ENCODE data around the gene HOXC9. TPM values are rescaled to one million over a fixed set of nuclear protein-coding genes. Genes with fewer than 3 reads are reported as not detected.

The HOXC9 gene
- polyA plus RNA-seq, 12 donors, result 0.33 to 3.2 (median 0.72) TPM; not detected in 2

DNA sequence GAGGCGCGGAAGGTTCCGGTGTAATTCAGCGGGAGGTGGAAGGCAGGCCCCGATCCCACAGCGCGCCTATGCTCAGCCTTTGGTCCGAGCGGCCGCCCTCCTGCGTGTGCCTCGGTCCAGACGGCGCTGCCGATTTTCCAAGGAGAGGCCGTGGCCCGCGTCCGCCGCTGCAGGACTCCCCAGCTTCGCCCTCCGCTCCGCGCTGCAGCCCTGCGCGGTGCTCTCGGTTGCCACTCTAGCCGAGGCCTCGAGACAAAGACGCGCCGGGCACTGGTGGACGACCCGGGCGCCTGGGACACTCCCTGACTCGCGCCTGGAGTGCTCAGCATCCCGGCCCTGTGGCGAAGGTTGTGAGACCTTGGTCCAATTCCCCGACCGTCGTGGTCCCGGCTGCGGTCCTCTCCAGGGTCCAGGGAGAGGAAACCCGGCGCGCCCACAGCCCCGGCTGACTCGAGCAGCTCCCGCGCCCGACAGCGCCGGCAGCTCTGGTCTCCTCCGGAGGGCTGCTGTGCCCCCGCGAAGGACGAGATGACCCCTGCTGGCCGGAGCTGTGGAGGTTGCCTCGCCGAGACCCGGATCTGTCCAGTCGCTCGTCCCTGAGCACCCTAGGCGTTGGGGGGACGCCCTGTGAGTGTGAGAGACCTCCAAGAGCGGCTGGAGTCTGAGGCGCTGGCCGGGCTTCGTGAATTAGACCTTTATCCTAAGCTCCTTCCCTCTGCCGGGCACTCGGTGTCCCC is 38.8 kb upstream of the HOXC9 start:
- no peak for DNase-seq

DNA sequence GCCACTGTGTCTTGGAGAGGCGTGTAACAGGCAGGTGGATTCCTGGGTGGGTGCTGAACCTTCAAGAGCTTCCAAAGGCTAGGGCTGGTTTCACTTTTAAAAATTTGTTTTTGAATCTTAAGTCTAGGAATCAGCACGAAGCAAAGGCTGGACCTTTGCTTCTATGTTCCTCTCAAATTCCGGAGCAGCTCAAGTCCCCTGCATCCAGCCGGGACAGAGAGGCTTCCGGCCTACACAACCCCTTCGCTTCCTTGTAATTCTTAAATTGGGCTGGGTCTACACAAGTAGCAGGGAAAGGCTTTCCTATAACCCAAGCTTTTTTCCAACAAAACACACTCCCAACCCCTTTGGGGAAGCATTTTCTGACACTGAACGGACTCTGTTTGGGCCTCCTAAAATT is 37.0 kb upstream of the HOXC9 start:
- DNase-seq, result no peak

DNA sequence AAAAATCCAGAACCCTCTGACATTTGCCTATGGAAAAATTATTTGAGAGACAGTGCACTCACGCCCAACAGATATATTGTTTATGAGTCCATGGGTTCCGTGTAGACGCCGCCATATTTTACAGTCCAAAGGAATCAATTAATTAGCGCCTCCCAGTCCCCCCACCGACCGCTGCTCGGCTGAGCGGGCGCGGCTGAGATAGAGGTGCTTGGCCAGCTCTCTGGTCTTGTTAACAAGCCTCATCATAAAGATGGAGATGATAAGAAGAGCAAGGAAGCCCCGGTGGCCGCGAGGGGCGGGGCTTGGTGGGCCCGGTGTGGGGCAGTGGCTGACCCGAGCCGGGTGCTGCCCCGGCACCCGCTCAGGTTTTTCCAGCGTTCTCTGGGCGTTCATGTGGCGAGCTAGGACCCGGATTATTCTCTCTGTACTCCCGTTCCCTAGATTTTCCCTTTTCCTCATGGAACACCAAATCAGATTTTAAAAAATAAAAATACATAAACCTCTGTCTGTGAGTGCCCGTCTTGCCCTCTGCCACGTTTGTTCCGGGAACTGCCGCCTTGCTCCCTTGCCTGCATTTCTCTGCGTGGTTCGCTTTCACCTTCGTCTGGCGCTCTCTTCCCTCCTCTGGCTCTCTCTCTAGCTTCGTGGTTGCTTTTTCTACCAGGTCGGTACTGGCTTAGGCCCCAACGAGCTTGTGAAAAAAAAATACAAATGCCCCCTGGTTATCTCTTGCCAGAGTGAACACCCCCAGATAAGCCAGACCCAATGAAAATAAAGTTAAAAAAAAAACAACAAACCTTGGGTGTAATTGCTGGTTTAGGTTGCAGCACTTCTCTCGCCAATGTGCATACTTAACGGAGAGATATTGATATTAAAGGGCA is 36.3 kb upstream of the HOXC9 start:
- no peak for DNase-seq

DNA sequence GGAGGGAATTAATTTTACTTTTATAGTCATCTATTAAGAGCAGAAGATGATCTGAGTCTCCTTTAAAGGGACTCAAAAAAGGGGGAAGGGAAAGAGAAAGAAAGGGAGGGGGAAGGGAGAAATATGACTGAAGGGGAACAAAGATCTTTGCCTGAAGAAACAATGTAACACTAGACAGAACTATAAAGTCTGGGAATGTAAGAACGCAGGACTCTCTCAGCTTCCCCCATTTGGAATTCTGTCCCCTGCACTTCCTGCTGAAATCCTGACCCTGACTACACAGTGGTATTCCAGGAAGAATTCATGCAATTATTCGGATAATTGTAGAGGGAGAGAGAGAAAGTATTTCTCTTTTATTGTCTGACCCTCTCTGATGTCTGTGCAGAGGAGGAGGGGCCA is 35.6 kb upstream of the HOXC9 start:
- DNase-seq, result no peak

DNA sequence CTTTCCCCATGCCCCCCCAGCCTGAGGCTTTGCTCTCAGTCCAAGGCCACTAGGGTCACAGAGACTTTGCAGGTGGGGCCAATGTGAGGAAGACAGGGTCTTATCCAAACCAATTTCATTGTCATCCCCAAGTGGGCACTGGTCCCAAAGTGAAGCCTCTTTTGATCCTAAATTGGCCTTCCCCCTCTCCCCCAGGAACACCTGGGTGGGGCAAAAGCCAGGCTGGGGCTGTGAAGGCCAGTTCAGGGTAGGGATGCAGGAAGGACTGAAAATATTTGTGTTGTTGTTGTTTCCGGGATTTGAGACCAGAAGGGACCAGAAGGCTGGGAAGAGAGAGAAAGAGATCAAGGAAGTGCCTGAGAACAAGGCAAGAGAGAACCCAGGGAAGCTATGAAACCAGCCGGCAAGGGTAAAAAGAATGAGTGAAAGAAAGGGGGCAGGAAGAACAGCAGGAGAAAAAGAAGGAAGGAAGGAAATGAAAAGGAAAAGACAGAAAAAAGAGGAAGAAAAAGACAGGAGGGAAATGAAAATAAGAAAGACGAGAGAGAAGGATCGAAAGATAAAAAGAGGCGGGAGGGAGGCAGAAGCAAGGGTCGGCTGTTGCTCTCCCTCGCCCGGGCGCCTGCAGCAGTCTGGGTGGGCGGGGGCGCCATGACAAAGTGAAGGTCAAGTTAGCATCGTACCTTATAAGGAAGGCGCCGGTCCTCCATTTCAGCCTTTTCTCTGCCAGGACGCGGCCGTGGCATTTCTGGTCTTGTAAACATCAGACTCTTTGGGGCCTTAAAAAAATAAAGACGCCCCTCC is 34.5 kb upstream of the HOXC9 start:
- DNase-seq, result no peak

DNA sequence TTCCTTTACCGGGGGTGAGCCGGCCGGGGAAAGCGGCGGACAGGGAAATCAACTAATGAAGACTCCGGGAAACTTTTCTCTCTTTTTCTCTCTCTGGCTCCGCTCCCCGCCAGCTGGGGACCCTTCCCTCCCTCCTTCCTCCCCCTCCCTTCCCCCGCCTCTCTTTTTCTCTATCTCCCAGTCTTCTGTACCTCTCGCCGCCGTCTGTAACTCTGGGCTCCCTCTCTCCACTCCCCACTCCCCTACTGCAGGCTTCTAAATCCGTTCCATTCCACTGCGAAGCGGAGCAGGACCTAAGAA is 33.9 kb upstream of the HOXC9 start:
- DNase-seq, result no peak

DNA sequence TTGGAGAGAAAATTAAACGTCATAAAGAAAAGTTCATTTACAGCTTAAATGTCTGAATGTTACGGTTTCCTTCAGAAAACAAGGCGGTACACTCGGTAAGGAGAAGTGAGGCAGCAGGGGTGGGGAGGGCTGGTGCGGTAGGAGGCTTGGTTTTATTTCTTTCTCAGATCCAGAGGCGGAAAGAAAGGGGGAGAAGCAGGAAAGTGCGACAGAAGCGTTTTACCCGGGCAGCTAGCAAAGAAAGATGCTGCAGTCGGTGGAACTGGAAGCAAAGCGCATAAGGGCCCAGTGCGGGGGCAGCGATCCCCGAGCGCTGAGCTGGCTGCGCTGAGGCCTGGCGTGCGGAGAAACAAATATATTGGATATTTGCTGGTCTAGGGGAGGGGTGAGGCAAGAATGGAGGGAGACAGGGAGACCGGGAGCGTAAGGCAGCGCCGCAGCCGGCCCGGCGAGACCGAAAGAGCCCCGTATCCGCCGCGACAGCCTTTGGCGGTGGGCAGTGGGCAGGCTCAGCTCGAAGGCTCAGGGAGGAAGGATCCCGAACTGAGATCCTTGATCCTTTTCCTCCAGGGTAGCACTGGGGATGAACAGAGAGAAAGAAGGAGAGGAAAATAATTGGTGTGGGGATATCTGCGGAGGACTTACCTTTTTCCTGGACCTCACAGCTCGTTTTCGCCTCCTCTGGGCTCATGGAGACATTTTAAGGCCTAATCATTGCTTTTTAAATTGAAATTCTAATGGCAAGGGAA is 33.4 kb upstream of the HOXC9 start:
- DNase-seq, result no peak

DNA sequence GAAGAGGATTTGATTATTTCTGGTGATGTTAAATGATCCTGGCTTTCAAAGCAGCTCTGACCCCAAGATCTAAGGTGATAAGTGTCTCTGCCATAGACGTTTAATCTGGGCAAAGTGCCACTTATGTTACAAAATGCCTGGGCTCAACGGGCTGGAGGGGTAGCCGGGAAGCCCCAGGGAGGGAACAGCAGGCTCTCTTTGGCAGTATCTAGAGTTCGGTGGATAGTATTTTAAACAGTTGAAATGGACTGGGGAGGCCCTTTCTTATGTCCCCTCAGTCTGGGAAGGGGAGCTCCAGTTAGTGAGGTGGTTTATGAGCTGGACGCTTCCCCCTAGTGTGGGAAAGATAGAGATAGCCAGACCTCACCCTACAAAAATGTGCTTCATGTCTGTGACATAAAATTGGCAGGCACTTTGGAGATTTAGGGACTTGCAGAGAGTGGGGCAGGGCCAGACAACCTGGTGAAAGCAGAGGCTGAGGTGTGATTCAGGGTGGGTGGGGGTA is 32.5 kb upstream of the HOXC9 start:
- DNase-seq, result no peak

DNA sequence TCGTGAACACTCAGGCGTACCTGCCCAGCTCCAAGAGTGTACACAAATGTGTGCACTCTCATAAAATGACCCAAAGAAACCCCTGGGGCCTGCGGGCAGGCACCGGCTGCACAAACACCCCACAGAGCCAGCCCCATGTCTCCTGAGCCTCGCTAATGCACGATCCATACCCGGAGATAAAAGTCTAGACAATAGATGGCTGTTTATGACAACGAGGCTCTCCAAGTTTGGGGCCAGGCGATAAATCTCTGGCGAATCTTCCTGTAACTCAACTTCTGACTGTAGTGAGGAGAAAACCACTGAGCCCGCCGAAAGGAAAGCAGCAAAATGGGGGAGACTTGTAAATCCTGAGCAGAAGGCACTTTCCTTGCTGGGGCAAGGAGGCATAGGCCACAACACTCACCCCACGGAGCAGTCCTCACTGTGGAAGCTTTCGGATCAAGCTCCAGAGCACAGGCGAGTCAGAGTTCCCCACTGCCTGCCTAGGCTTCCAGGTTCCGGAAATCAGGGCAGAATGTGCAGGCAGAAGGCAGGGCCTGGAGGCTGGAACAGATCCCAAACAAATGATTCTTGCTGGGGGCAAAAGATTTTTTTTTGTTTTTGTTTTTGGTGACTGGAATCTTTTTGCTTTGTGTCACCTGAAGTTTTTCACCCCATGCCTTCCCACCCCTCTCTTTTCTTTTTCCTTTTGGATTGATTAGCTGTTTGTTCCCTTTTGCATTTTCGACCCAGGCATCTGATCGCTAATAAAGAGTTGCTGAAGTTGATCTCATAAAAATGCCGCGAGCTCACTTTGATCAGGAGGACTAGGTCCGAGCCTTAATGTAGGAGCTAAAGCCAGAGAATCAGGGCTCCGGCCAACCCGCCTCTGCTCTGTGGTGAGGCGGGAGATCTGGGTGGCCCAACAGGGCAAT is 31.5 kb upstream of the HOXC9 start:
- no peak for DNase-seq

DNA sequence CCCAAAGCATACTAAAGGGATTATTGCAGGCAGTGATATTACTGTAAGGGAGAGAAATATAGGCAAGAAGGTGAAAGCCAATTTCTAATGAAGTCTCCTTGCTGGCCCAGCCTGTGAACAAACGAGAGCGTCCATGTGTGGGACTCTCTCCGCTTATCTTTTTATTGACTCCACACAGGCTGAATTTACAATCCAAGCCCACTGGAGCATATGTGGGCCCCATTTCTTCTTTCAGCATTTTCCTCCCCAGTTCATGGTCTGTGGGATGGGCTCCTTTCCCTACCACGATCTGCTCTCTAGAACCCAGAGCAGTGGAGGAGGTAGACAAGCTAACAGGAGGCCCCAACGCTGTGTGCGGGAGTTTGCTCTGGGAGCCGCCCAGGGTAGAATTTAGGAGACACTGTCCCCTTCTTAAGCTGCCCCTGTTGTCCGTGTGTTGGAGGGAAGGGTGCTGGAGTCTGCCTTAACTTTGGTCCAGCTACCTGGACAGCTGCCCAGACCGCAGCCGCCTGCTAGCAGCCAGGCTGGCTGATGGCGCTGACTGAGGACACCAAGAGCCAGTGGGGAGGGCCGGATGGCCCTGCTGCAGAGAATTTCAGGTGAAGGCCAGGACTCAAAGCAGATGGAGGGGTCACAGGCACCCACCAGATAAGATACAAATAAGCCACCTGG is 30.2 kb upstream of the HOXC9 start:
- no peak for DNase-seq

DNA sequence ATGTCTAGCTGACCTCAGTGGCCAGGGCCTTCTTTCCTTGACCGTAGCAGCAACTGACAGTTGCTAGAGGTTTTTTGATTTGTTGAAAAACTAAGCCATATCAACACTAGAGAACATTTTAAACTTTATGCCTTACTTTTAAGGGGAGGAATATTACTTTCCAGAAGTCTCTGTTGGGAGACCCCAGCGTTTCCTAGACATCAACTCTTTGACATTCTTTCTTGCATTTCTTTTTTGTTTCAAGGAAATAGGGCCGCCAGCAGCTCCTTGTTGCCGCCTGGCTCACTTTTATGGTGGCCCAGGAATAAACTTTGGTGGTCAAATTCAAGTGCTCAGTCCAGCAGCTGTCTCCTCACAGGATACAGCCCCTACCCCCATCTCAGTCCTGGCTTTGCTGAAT is 29.5 kb upstream of the HOXC9 start:
- no peak for DNase-seq

DNA sequence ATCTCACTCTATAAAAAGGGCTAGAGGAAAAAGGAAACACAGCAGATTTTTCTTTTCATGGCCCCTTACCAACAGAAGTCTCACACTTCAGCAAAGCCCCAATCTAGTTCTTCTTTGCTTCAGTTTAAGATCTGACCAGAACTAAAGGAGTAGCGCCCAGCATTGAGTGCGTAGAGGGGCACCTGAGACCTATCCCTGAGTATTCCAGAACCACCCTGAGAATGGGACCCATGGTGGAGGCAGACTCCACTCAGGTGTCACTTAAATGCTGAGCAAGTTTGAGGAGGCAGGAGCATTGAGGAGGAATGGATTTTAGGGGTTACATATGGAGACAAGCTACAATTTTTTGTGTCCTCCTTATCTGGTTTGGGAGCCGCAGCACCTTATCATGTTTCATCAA is 28.8 kb upstream of the HOXC9 start:
- no peak for DNase-seq

DNA sequence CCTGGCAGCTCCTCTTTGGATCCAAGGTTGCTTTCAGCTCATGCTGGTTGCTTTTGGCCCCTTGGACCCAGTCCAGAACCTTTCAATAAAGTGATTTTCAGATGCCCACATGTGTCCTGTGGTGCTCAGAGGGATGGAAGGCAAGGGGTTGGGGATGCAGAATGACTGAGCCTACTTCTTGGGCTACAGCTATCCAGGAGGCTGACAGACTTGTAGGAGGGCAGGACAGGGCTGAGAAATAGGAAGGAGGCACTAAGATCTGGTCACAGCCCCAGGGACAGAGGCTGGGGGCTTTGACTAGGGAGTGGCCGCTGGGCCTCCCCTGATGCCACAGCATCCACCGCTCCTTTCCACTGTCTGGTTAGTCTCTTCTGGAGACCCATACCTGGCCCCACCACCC is 28.3 kb upstream of the HOXC9 start:
- no peak for DNase-seq

DNA sequence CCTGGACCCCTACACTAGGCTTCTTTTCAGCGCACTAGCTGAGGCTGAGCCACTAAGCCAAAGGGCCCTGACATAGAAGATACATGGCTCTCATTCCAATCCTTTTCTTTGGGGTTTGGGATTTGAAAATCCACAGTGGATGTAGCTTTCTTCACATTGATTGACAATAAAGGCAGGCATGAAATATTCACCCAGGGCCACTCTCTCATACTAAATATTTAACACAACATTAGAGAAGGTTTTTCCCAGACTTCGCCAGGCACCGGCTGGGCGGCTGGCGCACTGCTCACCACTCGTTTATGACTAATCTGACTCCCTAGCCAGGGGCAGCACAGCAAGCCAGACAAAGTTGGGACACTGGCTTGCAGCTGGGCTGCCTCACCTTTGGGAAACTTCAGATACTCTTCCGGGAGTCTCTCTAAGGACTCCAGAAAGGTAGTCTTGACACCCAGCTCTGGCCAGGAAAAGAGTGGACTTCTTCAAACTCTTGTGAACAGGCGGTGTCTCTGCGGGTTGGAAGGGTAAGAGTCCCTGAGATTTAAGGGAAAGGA is 27.7 kb upstream of the HOXC9 start:
- DNase-seq, result no peak

DNA sequence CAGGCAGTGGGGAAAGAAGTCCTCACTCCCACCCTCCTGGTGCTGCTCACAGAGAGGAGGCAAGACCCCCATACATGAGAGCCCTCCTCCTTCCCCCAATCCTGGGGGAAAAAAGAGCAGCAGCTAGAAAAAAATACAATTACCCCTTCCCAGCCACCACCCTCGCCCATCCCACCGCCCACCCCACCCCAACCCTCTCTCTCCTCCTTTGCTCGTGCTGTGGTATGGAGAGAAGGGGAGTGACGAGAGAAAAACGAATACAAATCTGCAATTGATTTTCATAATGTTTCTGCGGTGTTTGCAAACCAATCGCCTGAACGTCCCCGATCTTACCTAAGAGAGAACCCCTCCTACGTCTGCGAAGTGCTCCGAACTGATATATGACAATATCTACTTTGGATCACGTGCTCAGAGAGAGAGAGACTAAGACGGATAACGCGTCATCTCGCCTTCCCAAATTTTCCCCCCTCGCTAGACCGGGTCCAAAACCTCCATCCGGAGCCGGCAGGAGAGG is 27.2 kb upstream of the HOXC9 start, which contains the start of gene HOXC11:
HOXC11 (plus strand) TSS at position 405 of the 514 bp plus-strand sequence. CDS start 116 bp downstream, outside the sequence.
- no peak for DNase-seq

DNA sequence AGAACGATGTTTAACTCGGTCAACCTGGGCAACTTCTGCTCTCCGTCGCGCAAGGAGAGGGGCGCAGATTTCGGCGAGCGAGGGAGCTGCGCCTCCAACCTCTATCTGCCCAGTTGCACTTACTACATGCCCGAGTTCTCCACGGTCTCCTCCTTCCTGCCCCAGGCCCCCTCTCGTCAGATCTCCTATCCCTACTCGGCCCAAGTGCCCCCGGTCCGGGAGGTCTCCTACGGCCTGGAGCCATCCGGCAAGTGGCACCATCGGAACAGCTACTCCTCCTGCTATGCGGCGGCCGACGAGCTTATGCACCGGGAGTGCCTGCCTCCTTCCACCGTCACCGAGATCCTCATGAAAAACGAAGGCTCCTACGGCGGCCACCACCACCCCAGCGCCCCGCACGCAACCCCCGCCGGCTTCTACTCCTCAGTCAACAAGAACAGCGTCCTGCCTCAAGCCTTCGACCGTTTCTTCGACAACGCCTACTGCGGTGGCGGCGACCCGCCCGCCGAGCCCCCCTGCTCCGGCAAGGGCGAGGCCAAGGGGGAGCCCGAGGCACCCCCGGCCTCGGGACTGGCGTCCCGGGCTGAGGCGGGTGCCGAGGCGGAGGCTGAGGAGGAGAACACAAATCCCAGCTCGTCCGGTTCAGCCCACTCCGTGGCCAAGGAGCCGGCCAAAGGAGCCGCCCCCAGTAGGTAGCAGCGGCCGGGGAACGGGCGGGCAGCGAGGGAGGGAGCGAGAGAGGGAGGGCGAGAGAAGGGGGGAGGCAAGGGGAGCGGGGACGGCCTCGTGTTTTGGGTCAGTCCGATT is 26.5 kb upstream of the HOXC9 start:
- DNase-seq, result no peak

DNA sequence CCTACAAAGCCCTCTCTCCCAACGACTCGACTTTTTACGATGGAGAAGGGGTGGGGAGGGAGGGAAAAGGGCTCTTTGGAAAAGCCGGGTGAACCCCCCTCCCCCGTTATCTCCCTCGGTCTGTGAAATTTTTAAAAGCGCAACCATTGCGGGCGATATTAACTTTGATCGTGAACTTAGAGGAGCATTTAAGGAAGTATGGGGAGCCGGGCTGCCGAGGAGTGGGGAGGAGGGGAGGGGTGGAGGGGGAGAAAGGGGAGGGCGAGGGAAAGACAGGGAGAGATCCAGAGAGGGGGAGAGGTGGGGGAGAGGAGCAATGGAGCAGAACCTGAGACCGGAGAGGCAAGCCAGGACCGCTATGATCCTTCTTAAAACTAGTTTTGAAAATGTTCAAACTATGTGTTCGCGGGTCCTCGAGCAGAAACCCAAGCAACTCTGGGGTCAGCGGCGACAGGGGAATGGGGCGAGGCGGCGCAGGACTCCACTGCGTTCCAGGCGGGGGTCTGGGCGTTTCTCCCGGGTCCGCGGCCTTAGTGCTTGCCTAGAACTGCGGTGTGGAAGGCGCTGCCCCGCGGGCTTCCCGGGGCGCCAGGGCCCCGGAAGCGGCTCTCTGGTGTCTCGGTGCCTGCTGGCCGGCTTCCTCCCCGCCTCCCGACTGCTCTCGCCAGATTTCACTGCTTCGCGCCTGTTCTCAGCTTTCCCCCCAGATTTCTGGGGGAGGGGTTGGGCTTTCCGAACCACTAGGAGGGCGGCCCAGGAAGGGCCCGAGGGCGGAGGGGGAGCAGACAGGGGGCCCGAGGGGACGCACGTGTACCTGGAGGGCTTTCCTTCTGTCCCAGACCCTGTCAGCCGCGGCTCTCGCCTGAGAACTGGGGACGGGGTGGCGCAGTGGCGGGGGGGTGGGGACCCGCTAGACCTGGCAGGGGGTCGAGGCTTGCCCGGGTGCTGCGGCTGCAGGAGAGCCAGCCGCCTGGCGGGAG is 25.6 kb upstream of the HOXC9 start, which contains the start of gene HOTAIR:
HOTAIR (minus strand) TSS at position 871 of the 980 bp plus-strand sequence.
- no peak for DNase-seq
